Renal cortex interstitium (tissue), 3 donors: ENCODE measurements around the gene ZNF581. TPM values are rescaled to one million over a fixed set of nuclear protein-coding genes. Genes with fewer than 3 reads are reported as not detected.

ENCODE experiments used
- polyA plus RNA-seq, 3 donors: library from polyadenylated mRNA; unstranded; fragments of 120-200 nt; gene quantifications; one replicate each; pipeline ENCODE4 v1.2.1, GENCODE V29; 2013; ENCODE audit not compliant: insufficient read length in 3 of 3

ZNF581 gene
- polyA plus RNA-seq, 3 donors, result 22.5 to 30.9 (median 30.2) TPM

Other genes starting within 250 kb of the ZNF581 start
- gene UBE2S, start 235.9 kb upstream of the ZNF581 start, polyA plus RNA-seq, result 10 to 100 TPM; 39.8 to 70.7 (median 42.8) TPM
- gene SHISA7, start 200.3 kb upstream of the ZNF581 start, polyA plus RNA-seq, result under 1 TPM; 0.09 to 0.30 (median 0.16) TPM
- gene ISOC2, start 182.0 kb upstream of the ZNF581 start, polyA plus RNA-seq, result 10 to 100 TPM; 28.1 to 47.0 (median 45.4) TPM
- gene C19orf85, start 178.9 kb upstream of the ZNF581 start, polyA plus RNA-seq, result not detected
- 1 to 10 TPM; 2.1 to 6.6 (median 4.8) TPM for gene ZNF628, start 167.0 kb upstream of the ZNF581 start, polyA plus RNA-seq
- gene NAT14, start 158.5 kb upstream of the ZNF581 start, polyA plus RNA-seq, result 10 to 100 TPM; 43.2 to 55.9 (median 52.6) TPM
- 1 to 10 TPM; 1.5 to 2.5 (median 1.6) TPM for gene SSC5D, start 155.2 kb upstream of the ZNF581 start, polyA plus RNA-seq
- 1 to 10 TPM in 2 of 3 donors, under 1 TPM in 1; 0.97 to 1.8 (median 1.4) TPM for gene SBK2, start 106.5 kb upstream of the ZNF581 start, polyA plus RNA-seq
- under 1 TPM; 0.12 to 0.28 (median 0.22) TPM for gene SBK3, start 98.1 kb upstream of the ZNF581 start, polyA plus RNA-seq
- gene ZNF579, start 62.8 kb upstream of the ZNF581 start, polyA plus RNA-seq, result 10 to 100 TPM; 13.8 to 21.2 (median 19.5) TPM
- gene FIZ1, start 44.1 kb upstream of the ZNF581 start, polyA plus RNA-seq, result 10 to 100 TPM; 20.1 to 24.5 (median 23.9) TPM
- gene ZNF524, start 43.4 kb upstream of the ZNF581 start, polyA plus RNA-seq, result 10 to 100 TPM in 2 of 3 donors, 1 to 10 TPM in 1; 6.5 to 11.1 (median 11.0) TPM
- 10 to 100 TPM in 2 of 3 donors, 1 to 10 TPM in 1; 5.9 to 11.8 (median 11.1) TPM for gene ZNF865, start 38.0 kb upstream of the ZNF581 start, polyA plus RNA-seq
- 10 to 100 TPM in 2 of 3 donors, 1 to 10 TPM in 1; 8.7 to 13.6 (median 12.7) TPM for gene ZNF784, start 19.1 kb upstream of the ZNF581 start, polyA plus RNA-seq
- 10 to 100 TPM; 35.1 to 61.9 (median 53.0) TPM for gene ZNF580, start 2.6 kb upstream of the ZNF581 start, polyA plus RNA-seq
- gene CCDC106, start 4.6 kb downstream of the ZNF581 start, polyA plus RNA-seq, result 10 to 100 TPM; 17.5 to 27.4 (median 25.3) TPM
- 100 to 1,000 TPM; 160 to 218 (median 199) TPM for gene U2AF2, start 11.4 kb downstream of the ZNF581 start, polyA plus RNA-seq
- gene EPN1, start 31.6 kb downstream of the ZNF581 start, polyA plus RNA-seq, result 100 to 1,000 TPM in 2 of 3 donors, 10 to 100 TPM in 1; 80.2 to 152 (median 135) TPM
- gene NLRP9, start 94.8 kb downstream of the ZNF581 start, polyA plus RNA-seq, result not detected
- gene RFPL4A, start 115.4 kb downstream of the ZNF581 start, polyA plus RNA-seq, result under 1 TPM in 1 of 3 donors, not detected in 2; 0.20 TPM
- under 1 TPM in 1 of 3 donors, not detected in 2; 0.22 TPM for gene RFPL4AL1, start 125.5 kb downstream of the ZNF581 start, polyA plus RNA-seq
- gene NLRP11, start 188.3 kb downstream of the ZNF581 start, polyA plus RNA-seq, result under 1 TPM; 0.14 to 0.20 (median 0.17) TPM
- gene NLRP4, start 192.9 kb downstream of the ZNF581 start, polyA plus RNA-seq, result not detected